HG03439 (cell line): ENCODE measurements around the gene GAGE12H.
"Not testable (repeated sequence)": the region's sequence is repeated elsewhere in the genome, so short reads cannot be mapped to it uniquely, and the experiment has no call there.

ENCODE experiments used
- ATAC-seq: cut with Tn5 transposase; IDR thresholded peaks from one replicate; pipeline ENCODE4 v1.9.1; 2021; ENCODE audit warnings: mild to moderate bottlenecking, moderate library complexity; ENCODE audit not compliant: unreplicated experiment

The GAGE12H gene

GRCh38 chrX:49579649-49580048 is at the start of gene GAGE12H:
GAGE12H (plus strand) TSS chrX:49579949; CDS start chrX:49581104, 1,155 bp downstream.
- ATAC-seq, result not testable (repeated sequence)

- not testable (repeated sequence) for ATAC-seq
Observed at GRCh38 chrX:49531877-49532276, 47.9 kb upstream of the GAGE12H start, which contains the start of gene GAGE12C. GAGE12C (plus strand) TSS chrX:49532177; CDS start chrX:49533332, 1,155 bp downstream.

- ATAC-seq, result not testable (repeated sequence)
Observed at GRCh38 chrX:49541433-49541832, 38.3 kb upstream of the GAGE12H start, which contains the start of gene GAGE12D. GAGE12D (plus strand) TSS chrX:49541733; CDS start chrX:49542888, 1,155 bp downstream.

GRCh38 chrX:49550989-49551388 is 28.8 kb upstream of the GAGE12H start, which contains the start of gene GAGE12E:
GAGE12E (plus strand) TSS chrX:49551289; CDS start chrX:49552444, 1,155 bp downstream.
- not testable (repeated sequence) for ATAC-seq

- ATAC-seq, result not testable (repeated sequence)
Observed at GRCh38 chrX:49560542-49560941, 19.2 kb upstream of the GAGE12H start, which contains the start of gene GAGE12F. GAGE12F (plus strand) TSS chrX:49560842; CDS start chrX:49561997, 1,155 bp downstream.

- not testable (repeated sequence) for ATAC-seq
Observed at GRCh38 chrX:49568728-49569127, 11.0 kb upstream of the GAGE12H start.

GRCh38 chrX:49569152-49569551 is 10.6 kb upstream of the GAGE12H start:
- ATAC-seq, result not testable (repeated sequence)

GRCh38 chrX:49570100-49570499 is 9.6 kb upstream of the GAGE12H start, which contains the start of gene GAGE12G:
GAGE12G (plus strand) TSS chrX:49570400; CDS start chrX:49571555, 1,155 bp downstream.
- not testable (repeated sequence) for ATAC-seq

- ATAC-seq, result not testable (repeated sequence)
Observed at GRCh38 chrX:49589196-49589595, 9.4 kb downstream of the GAGE12H start, which contains the start of gene GAGE2A. GAGE2A (plus strand) TSS chrX:49589496; CDS start chrX:49590651, 1,155 bp downstream.

GRCh38 chrX:49589769-49590478 is 10.2 kb downstream of the GAGE12H start:
- ATAC-seq, result not testable (repeated sequence)

- not testable (repeated sequence) for ATAC-seq
Observed at GRCh38 chrX:49590488-49590887, 10.7 kb downstream of the GAGE12H start.

GRCh38 chrX:49598720-49599119 is 19.0 kb downstream of the GAGE12H start, which contains the start of gene GAGE1:
GAGE1 (plus strand) TSS chrX:49599020; CDS start chrX:49600175, 1,155 bp downstream.
- not testable (repeated sequence) for ATAC-seq

- no peak for ATAC-seq
Observed at GRCh38 chrX:49610718-49611310, 31.1 kb downstream of the GAGE12H start.

- ATAC-seq, result no peak
Observed at GRCh38 chrX:49618574-49618973, 38.8 kb downstream of the GAGE12H start.

- ATAC-seq, result no peak
Observed at GRCh38 chrX:49627086-49627777, 47.5 kb downstream of the GAGE12H start.
